NCI-H82 treated with DMSO at 0.1 percent for 48 hours (cell line): ENCODE results near the gene ITPR1.

ENCODE experiments used
- DNase-seq: peaks from one replicate; lab custom pipeline; 2025; ENCODE audit not compliant: unreplicated experiment; lab: John Stamatoyannopoulos, UW

ITPR1 gene

DNA sequence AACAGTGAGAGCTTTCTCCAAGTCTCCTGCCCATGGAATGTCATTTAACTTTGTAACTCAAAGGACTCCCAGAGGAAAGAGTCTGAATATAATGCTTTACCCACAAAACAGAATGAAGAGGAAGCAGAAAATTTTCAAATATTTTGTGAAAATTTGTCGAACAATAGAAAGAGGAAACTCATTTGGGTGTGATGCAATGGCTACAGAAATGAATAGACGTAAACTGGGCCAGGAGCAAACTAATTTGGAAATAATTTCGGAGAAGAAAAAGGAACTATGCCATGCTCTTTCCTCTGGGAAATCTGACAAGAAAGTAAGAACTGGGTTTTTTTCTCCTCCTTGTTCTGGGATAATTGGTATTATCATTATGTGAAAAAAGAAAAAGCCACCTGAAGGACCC, 14.9 kb upstream of the ITPR1 start:
- no peak for DNase-seq

DNA sequence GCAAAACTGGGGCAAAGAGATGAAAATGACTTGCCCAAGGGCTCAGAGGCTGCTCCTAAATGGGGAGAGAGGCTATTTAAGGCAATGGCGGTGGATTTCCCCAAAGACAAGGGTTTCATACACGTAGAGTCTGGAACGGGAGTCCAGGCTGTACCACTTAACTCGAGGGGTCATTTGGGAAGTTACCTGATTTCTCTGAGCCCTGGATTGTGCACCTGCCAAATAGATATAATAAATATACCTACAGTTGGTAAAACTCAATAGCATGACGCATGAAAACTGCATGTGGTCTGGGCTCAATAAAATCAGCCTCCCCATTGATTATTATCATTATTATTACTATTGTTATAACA, 1.3 kb upstream of the ITPR1 start:
- no peak for DNase-seq

DNA sequence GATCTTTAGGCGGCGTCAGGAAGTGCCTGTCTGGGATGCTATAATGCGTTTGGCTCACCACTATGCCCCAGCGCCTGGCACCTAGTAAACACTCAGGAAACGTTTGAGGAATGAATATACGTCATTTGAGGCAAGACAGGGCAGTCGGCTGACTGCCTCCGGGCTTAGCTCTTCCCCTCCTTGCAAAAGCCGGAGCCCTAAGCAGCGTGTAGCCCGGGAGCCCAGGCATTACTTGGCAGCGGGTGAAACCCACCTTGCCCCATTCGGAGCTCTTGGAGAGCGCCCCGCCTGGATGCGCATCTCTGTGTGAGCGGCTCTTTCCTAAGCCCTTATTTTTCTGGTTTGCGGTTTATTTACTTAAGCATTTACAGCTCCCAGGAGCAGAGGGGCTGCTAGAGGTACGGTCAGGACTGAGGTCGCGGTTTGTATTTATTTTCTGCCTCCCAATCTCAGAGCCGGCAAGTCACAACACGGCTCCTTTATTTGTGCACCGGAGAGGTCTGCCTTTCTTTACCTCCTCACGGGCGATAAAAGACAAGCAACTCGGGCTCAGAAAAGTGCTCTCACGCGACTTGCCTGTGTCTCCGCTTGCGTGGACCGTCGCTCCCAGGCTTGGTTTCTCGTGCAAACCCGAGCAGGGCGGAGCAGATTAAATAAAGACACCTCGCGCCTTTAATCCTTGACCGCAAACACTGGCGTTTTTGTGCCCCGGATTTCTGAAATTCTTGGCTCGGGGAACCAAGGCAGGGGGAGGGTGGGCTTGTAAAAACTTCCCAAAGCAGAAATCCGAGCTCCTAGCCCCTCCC, 737 bp upstream of the ITPR1 start:
- no peak for DNase-seq

DNA sequence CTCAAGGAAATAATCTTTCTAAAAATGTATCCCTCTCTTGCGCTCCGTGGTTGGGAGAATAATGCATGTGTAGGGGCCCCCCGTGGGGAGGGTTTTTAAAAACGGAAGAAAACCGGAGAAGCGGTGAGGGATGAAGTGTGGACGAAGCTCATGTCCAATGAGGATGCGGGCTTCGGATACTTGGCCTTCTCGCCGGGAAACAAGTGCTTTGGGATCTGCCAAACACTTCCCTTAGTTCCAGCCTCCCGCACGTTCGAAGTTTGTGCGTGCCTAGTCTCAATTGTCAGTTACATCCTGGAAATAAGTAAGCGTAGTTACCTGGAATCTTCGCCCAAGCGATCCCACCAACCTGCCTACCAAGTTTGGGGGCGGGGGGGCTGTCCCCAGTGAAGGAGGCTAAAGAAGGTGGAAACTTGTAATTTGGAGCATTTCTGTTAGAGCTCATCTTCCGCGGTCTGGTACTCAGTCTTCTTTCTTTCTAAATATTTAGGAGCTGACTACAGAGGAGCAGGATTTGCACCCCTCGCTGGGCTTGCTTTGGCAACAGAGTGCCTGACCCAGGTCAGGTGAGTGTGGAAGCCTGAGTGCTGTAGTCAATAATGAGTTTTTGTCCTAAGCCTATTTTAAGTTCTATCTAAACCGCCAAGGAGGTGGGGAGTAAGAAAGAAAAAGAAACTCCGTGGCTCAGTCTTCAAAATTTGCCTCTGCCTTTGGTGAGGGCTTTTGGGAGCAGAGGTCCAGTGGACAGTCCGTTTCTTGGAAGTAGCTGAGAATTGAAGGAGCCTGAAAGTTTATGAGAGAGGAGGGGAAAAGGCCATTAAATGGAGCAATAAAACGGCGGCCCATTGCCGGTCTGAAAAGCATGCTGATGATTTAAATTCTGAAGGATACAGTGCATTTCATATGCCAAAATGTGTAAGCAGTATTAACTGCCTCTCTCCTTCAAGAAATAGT, 1.1 kb downstream of the ITPR1 start:
- DNase-seq, result no peak

DNA sequence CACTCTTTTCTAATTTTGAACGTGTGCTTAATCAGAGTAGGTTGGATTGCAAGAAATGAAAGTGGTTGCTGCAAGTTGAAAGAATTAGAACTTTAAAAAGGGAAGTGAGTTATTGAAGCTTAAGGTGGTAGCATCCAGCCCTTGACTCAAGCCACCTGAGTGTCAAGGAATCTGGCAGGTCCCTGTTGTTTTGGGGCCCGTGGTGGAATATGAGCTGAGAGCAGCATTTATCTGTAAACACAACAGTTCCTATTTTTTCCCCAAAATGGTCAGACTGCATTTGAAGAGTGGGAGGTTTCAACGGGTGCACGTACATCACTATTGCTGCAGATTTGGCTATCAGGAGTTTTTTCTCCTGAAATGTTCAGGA, 1.7 kb downstream of the ITPR1 start:
- DNase-seq, result no peak

DNA sequence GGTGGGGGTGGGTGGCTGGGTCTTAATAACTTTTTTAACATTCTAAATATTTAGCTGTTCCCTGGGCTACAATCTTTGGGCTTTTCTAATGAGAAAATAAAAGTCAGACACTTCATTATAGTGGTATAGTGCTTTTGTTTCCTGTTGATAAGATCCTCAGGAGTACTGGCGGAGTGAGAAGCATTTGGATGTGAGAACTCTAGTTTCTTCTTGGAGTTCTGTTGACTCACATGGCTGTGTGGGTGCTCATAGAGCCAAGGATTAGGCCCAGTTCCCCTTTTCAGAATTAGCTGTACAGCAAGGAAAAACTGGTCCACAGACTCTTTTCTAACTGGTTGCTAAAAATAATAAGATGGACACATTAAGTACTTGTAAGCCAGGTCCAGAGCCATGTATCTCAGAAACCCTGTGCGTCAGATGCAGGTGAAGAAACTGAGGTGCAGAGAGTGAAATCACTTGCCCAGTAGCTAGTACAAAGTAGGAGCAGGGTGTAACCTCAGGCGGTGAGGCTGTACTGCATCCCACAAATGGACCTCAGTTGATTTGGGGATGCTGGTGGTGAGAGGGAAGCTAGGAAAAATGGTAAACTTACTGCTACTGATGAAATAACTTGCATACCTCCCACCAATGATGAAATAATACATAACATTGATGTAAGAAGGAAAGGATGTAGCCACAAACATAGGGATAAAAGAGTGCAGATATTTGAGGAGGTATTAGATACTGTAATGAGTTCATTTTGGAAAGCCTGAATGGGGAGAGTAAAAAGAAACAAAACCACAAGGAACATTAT, 2.3 kb downstream of the ITPR1 start:
- DNase-seq, result no peak

DNA sequence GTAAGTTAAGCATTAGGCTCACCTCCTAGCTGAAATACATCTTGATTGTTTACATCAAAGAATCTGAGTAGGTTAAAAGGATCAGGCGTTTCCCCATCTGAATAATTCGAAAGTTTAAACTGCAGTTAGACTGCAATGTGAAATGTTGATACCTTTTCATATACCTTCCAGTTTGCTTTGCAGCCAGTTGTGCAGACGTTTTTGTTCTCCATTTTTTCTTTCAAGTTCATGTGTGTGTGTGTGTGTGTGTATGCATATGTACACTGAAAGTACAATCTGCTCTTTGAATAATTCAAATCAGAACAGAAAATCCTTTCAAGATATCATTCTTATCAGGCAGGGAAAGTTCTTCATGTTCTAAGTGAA, 2.9 kb downstream of the ITPR1 start:
- DNase-seq, result no peak

DNA sequence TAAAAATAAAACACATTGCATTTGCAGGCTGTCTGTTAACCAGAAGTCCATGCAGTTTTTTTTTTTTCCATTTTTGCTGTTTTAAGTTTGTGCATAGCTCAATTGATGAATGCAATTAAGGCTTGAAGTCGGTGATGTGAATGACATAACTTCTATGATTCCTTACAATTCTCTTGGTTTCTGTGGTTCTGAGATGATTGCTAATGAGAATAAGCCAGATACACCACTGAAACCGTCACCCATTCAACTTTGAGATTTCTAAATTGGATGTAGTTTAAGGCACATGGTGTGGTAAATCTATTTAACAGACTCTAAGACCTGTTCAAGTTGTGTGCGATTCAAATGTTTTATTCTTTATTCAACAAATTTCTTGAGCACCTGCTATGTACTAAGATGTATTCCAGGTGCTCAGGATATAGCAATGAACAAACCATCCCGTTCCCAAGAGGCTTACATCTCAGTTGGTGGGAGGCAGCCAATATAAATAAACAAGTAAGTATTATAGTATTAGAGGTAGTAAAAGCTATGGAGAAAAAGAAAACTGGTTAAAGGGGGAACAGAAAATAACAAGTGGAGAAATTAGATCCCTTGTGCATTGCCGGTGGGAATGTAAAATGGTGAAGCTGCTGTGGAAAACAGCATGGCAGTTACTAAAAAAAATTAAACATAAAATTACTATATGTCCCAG, 4.0 kb downstream of the ITPR1 start:
- DNase-seq, result no peak

DNA sequence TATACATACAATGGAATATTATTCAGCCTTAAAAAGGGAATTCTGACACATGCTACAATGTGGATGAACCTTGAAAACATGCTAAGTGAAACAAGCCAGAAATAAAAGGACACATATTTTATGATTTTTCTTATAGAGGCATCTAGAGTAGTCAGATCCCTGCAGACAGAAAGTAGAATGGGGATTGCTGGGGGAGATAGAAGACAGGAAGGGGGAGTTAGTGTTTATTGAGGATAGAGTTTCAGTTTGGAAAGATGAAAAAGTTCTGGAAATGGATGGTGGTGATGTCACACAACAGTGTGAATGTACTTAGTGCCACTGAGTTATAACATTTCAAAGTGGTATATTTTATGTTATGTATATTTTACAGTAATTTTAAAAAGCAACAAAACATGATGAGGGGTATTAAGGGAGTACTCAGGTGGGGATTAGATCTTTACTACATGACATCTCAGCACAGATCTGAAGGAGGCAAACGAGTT, 4.7 kb downstream of the ITPR1 start:
- DNase-seq, result no peak

DNA sequence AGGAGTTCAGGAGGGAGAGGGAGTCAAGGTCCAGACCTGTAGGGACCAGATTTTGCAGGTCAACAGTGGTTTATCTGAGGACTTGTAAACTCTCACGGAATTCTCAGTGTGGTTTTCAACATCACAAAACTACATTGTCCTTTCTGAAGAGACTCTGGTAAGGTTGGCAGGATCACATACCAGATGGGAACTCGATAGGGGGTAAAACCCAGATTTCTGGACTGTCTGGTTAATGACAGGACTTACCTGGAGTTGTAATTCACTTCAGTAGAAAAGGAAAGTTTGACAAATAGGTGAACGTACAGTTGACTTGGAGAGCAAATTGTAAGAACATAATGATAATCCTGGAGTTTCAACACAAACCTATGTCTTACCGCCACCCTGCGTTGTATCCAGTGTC, 5.3 kb downstream of the ITPR1 start:
- DNase-seq, result no peak

DNA sequence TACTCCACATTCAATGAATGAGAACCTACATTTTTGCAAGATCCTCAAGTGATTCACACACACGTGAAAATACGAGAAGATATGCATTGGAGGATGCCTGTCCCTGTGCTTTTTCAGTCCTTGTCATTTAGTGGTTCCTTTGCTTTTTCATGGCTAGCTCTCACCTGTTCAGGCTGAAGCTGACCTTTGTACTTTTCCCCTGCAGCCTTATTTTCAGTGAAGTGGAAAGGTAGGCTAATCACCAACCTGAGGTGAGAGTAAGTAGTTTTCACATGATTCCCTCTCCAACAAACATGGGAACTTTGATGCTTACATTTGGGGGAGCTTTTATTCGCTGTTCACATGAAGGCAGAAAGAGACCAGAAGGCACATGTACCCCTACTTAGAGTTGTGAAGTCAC, 8.3 kb downstream of the ITPR1 start:
- no peak for DNase-seq

DNA sequence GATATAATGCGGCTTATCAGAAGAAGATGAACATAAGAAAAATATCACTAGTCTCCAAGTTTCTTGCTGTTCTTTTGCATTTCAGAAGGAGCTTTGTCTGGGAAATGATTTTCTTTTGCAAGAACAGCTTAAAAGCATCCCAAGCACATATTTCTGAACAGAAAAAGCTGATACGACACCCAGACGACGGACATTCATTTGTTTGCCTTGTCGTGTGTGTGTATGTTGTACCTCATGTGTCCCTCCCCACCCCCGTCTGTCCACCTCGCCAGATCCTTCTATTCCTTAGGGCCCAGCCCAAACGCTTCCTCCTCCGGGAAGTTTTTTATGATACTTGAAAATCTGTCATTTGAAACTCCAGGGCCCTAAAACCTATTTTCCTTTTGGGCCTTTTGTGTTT, 8.8 kb downstream of the ITPR1 start:
- DNase-seq, result no peak

DNA sequence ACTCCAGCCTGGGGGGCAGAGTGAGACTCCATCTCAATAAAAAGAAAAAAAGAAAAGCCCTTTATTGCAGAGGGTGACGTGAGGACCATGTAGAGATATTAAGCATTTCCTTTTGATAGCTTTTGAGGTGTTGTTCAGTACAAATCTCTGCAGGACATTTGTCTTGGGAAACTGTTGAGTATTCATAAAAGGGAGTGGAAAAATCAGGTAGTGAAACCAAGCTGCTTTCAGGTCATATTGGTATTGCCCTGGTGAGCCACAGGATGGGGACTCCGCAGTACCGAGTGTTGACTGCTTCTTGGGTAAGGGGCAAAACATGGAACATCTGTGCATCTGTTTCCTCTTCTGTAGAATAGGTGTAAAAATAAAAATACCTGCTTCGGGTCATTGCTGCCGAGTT, 9.9 kb downstream of the ITPR1 start:
- no peak for DNase-seq

DNA sequence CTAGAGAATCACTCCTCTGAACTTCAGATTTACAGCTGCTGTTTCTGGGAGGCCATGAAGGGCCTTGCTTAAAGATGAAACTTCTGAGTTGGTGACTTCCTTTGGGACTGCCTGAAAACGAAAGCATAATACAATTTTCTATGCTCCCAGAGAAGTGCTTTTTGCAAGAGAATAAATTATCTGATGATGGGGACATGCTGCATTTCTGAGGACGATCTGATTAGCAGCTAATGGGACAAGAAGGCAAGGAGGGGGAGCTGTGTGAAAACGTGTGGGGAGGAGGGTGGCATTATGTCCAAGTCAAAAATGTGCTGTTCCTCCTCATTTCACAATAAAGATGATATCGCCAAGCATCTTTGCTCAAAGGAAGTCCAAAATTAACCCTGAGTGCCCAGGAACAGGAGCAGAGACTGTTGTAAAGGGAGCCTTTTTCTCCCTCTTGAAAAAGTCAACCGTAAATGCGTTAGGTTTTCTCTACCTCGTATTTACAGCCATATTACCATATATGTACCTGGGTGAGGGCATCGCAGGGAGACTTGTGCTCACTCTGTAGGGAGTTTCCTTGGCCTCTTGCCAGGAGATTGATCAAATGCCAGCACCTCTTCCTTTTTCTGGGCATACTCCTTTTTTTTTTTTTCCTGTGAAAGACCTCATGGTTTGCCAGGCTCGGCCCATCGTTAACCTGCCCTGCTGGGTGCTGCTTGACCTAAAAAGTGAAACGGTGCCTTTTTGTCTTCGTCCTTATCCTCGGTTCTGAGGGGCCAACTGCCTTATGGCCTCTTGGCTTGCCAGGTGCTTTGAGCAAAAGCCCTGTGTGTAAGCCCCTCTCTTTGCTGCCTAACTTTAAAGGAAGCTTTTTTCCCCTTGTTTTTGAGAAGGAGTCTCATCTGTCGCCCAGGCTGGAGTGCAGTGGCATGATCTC, 11.5 kb downstream of the ITPR1 start:
- DNase-seq, result no peak

DNA sequence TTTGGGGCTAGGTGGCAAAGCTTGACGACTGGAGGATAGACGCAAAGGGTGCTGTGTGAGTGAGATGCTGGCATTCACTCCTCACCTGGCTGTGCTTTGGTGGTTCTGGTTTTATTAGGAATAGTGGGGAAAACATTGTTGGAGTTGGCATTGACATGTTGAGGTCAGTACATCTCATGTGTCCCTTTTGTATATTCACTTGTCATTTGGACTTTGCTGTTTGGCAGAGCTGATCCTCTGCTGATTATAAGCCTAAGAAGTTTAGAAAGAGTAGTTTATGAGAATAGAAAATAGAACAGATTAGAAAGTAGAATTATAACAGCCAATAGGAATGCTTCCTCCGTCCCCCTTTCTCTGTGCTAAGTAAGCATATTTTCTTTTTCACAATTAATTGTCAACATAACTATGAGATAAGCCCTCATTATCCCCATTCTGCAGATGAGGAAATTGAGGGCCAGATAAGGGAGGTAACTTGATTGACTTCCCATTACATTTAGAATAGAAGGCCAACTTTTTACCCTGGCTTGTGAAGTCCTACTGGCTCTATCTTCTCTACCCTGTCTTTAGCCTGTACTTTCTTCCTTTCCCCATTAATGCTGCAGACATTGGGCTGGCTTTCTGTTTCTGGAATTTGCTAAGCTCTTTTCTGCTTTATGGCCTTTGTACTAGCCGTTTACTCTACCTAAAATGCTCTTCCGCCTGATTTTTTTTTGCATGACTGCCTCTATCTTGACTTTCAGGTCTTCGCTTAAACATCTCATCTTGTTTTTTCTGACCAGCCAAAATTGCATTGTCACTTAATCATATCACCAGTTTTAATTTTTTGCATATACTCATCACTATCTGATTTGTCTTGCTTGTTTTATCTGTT, 12.8 kb downstream of the ITPR1 start:
- no peak for DNase-seq

DNA sequence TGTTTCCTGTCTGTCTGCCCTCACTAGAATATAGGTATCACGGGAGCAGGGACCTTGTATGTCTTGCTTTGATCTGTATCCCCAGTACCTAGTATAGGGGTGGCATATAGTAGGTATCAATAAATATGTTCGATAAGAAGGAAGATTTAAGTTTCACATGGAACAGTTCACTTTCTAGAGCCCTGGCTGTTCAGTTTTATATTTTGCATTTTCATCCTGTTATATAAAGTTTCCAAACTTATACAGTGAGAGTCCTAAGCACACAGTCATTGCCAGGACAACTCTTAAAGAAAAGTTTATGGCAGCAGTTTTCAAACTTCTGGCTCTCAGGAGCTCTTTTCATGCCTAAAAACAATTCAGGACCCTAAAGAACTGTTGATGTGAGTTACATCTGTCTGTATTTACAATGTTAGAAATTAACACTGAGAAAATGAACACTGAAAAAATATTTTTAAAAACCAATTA, 13.4 kb downstream of the ITPR1 start:
- no peak for DNase-seq

DNA sequence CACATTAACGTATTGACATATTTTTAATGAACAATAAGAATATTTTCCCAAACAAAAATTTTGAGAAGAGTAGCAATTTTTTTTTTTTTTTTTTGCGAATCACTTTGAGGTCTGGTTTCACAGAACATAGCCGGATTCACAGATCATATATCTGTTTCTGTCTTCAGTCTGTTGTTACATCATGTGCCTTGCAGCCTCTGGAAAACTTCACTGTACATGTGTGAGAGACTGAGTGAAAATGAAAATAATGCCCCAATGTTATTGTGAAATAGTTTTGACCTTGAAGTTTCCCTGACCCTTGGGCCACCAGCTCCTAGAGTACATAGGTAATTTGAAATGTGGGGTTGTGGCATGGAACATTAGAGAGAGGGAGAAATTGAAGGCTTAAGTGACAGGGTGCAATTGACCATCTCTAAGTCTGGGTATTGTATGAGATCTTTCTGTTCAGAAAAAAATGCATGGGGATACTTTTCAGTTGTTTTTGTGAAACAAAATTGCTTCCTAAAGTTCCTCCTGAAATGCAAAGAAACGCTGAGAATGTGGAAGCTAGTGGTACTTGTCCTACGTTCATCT, 14.0 kb downstream of the ITPR1 start:
- DNase-seq, result no peak
